ENCODE measurements around the gene KIAA0408.

The KIAA0408 gene

GRCh38 chr6:127468936-127469335, 9.7 kb upstream of the KIAA0408 start:
- Mint-ChIP-seq H3K27ac (no peak overlapping the region), H3K4me3 (no peak overlapping the region), H3K27me3 (ENCODE audit: low read depth, poor library complexity) (no peaks in the 10 kb centered on the region), H3K9me3 (no peaks in the 10 kb centered on the region), H3K36me3 (ENCODE audit: low read depth) (peaks cover 4% of the 10 kb centered on the region), H3K4me1 (no peaks in the 10 kb centered on the region)
- no peak for TF ChIP-seq CTCF (IDR thresholded peaks at IDR 0.05)
- DNase-seq, result no peak

GRCh38 chr6:127466416-127466815, 7.2 kb upstream of the KIAA0408 start:
- Mint-ChIP-seq H3K27me3 (ENCODE audit: low read depth, poor library complexity) (no peaks in the 10 kb centered on the region), H3K36me3 (ENCODE audit: low read depth) (no peaks in the 10 kb centered on the region), H3K4me1 (no peaks in the 10 kb centered on the region), H3K9me3 (no peaks in the 10 kb centered on the region), H3K27ac (peak overlapping the region; percentile 9), H3K4me3 (no peak overlapping the region)
- no peak for TF ChIP-seq CTCF (IDR thresholded peaks at IDR 0.05)
- DNase-seq, result no peak

- H3K4me1 Mint-ChIP-seq, result peaks cover under 1% of the 10 kb centered on the region
- H3K27me3 Mint-ChIP-seq (ENCODE audit: low read depth, poor library complexity), result no peaks in the 10 kb centered on the region
- H3K9me3 Mint-ChIP-seq, result no peaks in the 10 kb centered on the region
- H3K4me3 Mint-ChIP-seq, result no peak overlapping the region
- peak overlapping the region; percentile 70 for H3K27ac Mint-ChIP-seq
- TF ChIP-seq CTCF (IDR thresholded peaks at IDR 0.05), result peak; percentile 84
- no peaks in the 10 kb centered on the region for H3K36me3 Mint-ChIP-seq (ENCODE audit: low read depth)
- DNase-seq, result peak; percentile 71
Measured at GRCh38 chr6:127464881-127465459, 5.8 kb upstream of the KIAA0408 start.

GRCh38 chr6:127464161-127464880, 5.1 kb upstream of the KIAA0408 start:
- TF ChIP-seq CTCF (IDR thresholded peaks at IDR 0.05), result no peak
- H3K27ac Mint-ChIP-seq, result no peak overlapping the region

GRCh38 chr6:127463056-127463455, 3.9 kb upstream of the KIAA0408 start:
- peaks cover 18% of the 10 kb centered on the region for H3K4me1 Mint-ChIP-seq
- H3K4me3 Mint-ChIP-seq, result no peak overlapping the region
- H3K9me3 Mint-ChIP-seq, result no peaks in the 10 kb centered on the region
- H3K36me3 Mint-ChIP-seq (ENCODE audit: low read depth), result no peaks in the 10 kb centered on the region
- DNase-seq, result no peak
- TF ChIP-seq CTCF (IDR thresholded peaks at IDR 0.05), result no peak
- no peak overlapping the region for H3K27ac Mint-ChIP-seq
- H3K27me3 Mint-ChIP-seq (ENCODE audit: low read depth, poor library complexity), result no peaks in the 10 kb centered on the region

More at GRCh38 chr6:127464161-127464880, 5.1 kb upstream of the KIAA0408 start:
- Mint-ChIP-seq H3K9me3 (no peaks in the 10 kb centered on the region), H3K36me3 (ENCODE audit: low read depth) (no peaks in the 10 kb centered on the region), H3K4me3 (no peak overlapping the region), H3K4me1 (peaks cover 7% of the 10 kb centered on the region), H3K27me3 (ENCODE audit: low read depth, poor library complexity) (no peaks in the 10 kb centered on the region)
- no peak for DNase-seq

- Mint-ChIP-seq H3K27me3 (ENCODE audit: low read depth, poor library complexity) (no peaks in the 10 kb centered on the region), H3K4me3 (no peak overlapping the region), H3K36me3 (ENCODE audit: low read depth) (no peaks in the 10 kb centered on the region), H3K9me3 (no peaks in the 10 kb centered on the region), H3K4me1 (peaks cover 18% of the 10 kb centered on the region), H3K27ac (no peak overlapping the region)
- DNase-seq, result no peak
- no peak for TF ChIP-seq CTCF (IDR thresholded peaks at IDR 0.05)
Measured at GRCh38 chr6:127462376-127462775, 3.2 kb upstream of the KIAA0408 start.

Measured in nephron progenitor cell (in vitro differentiated cells).